Psoas muscle (tissue), 8 donors: ENCODE measurements around the gene FAM229A. TPM values are rescaled to one million over a fixed set of nuclear protein-coding genes. Genes with fewer than 3 reads are reported as not detected.

ENCODE experiments used
- ATAC-seq, 4 donors: fragments of 200-7000 bp; cut with Tn5 transposase; one replicate each; pipeline ENCODE4 v1.9.1; 2020; ENCODE audit warnings: moderate library complexity in 3 of 4, mild to moderate bottlenecking in 2 of 4
- DNase-seq, 2 donors: peaks; one replicate each; pipeline ENCODE4 v3.0.0-alpha.2; 2020
- H3K27ac ChIP-seq: fragments of 200-600 bp; one replicate; pipeline ENCODE4 v1.8.0; 2022
- H3K27me3 ChIP-seq, 3 donors: fragments of 200-600 bp in 1 of 3; one replicate each; pipeline versions ENCODE4 v1.6.1 to v1.8.0; 2013 to 2022; ENCODE audit warnings: low read length in 2 of 3, mild to moderate bottlenecking in 2 of 3, moderate library complexity in 1 of 3; ENCODE audit not compliant: insufficient read depth in 3 of 3
- H3K36me3 ChIP-seq, 2 donors: fragments of 200-600 bp in 1 of 2; one replicate each; pipeline versions ENCODE4 v1.6.1 to v1.8.0; 2013 to 2022; ENCODE audit warnings: low read depth in 1 of 2, mild to moderate bottlenecking in 1 of 2, moderate library complexity in 1 of 2; ENCODE audit not compliant: insufficient read depth in 1 of 2
- H3K4me1 ChIP-seq: fragments of 200-600 bp; one replicate; pipeline ENCODE4 v1.8.0; 2022
- H3K4me3 ChIP-seq: fragments of 200-600 bp; one replicate; pipeline ENCODE4 v1.8.0; 2022; ENCODE audit warnings: mild to moderate bottlenecking
- H3K9me3 ChIP-seq: fragments of 200-600 bp; one replicate; pipeline ENCODE4 v1.8.0; 2022
- CTCF ChIP-seq: fragments of 200-600 bp; IDR thresholded peaks from one replicate; pipeline ENCODE4 v1.8.0; 2022; ENCODE audit warnings: antibody characterized with exemption
- WGBS, 3 donors: extraction: QIAGEN DNeasy Blood & Tissue Kit; methylation state at CpG; one replicate each; pipeline versions ENCODE4 v1.1.6 to v1.1.7; 2013; 5-methylcytosine and 5-hydroxymethylcytosine counted together
- intact Hi-C, 2 donors: fragments of 100-400 bp; cut with DNase I; formaldehyde crosslinking; loops; one replicate each; pipeline versions ENCODE4 v1.11.0 to v1.14.2; 2022
- polyA plus RNA-seq, 3 donors: library from polyadenylated mRNA; stranded (reverse); fragments of 200-250 nt; gene quantifications; one replicate each; pipeline ENCODE4 v1.2.3, GENCODE V29; 2013
- total RNA-seq, 4 donors: library from RNA; stranded (reverse); fragmentation: NEBNext Ultra II Directional in 2 of 4; extraction: Animal tissue kit (Norgen Biotek cat#: 25700) in 2 of 4; gene quantifications; one replicate each; pipeline versions ENCODE4 v1.2.1 to v1.2.4, GENCODE V29; 2021 to 2023
- donor health status: healthy with polysubstance abuse.
- donor health status: DM: no; HTN: no; CAD: no; lungs with moderate emphysema.
- donor health status: Bipolar disorder and iron deficiency.
- donor health status: healthy.
- donor health status: DM: yes; HTN: yes; CAD: no.
- donor health status: DM: no; HTN: no; CAD: no.
- donor health status: DM: no; HTN: no; CAD: no.
- donor health status: DM: yes; HTN: yes; CAD: no.

Gene FAM229A
- total and polyA plus RNA-seq, 7 donors = 0.98 to 4.0 (median 1.9) TPM

DNA sequence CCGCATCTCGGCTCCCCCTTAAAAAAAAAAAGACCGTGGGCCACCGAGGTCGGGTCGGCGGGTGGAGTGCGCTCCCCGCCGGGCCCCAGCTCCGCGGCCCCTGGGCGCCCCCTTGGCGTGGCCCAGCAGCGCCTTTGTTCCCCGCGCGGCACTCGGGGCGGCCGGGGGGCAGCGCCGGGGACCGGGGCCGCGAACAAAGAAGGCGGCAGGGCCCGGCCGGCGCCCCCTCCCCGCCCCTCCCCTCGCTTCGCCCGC lies 26.8 kb downstream of the FAM229A start:
- intact Hi-C loops = no loop called here
- WGBS, 3 donors = 0 to 1% (median 0%) methylated on average over 15 to 33 of the region's 34 CpGs
- DNase-seq (no peak), ATAC-seq (no peak)
- Histone ChIP-seq H3K27me3 (no peaks in the 10 kb centered on the region), H3K9me3 (no peaks in the 10 kb centered on the region), H3K4me3 (peak overlapping the region; percentile 74), H3K27ac (peak overlapping the region; percentile 36), H3K4me1 (no peaks in the 10 kb centered on the region), H3K36me3 (peaks cover 0 to 23% of the 10 kb centered on the region in 2 donors)
- TF ChIP-seq CTCF = no peak

DNA sequence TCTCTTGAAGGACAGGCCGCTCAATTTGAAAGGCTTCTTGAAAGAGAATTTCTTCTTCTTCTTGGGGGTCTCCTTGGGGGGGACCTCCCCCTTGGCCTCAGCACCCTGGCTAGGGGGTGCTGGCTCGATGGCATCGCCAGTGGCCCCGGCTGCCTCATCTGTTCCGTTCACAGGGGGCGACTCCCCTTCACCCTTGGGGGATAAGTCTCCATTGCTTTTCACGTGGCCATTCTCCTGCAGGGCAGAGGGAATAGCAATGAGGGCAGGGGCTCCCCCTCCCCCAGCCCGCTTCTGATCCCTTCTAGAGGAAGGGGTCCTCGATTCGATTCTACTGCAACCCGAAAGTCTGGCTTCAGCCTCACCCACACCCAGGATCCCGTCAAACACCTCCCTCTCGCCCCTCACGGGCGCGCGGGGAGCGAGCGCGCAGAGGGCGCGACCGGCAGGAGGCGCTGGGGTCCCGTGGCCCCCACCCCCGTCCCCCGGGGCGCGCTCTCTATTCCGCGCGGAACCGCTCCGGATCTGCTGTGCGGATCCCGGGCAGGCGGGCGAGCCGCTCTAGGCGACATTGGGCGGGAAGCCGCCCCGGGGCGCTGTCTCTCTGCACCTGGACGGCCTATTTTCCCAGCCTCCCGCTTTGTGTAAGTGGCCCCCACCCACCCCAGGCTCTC lies 27.3 kb downstream of the FAM229A start:
- ATAC-seq (peak; percentile 35 to 65 (median 52)), DNase-seq (peak; percentile 57 to 61)
- Histone ChIP-seq H3K27me3 (no peaks in the 10 kb centered on the region), H3K27ac (peak overlapping the region; percentile 36), H3K9me3 (no peaks in the 10 kb centered on the region), H3K36me3 (peaks cover 0 to 27% of the 10 kb centered on the region in 2 donors), H3K4me3 (peak overlapping the region; percentile 74), H3K4me1 (no peaks in the 10 kb centered on the region)
- TF ChIP-seq CTCF = peak; percentile 49
- 5 to 9% (median 6%) methylated on average over 32 to 46 of the region's 46 CpGs for WGBS, 3 donors
- intact Hi-C loops = no loop called here

DNA sequence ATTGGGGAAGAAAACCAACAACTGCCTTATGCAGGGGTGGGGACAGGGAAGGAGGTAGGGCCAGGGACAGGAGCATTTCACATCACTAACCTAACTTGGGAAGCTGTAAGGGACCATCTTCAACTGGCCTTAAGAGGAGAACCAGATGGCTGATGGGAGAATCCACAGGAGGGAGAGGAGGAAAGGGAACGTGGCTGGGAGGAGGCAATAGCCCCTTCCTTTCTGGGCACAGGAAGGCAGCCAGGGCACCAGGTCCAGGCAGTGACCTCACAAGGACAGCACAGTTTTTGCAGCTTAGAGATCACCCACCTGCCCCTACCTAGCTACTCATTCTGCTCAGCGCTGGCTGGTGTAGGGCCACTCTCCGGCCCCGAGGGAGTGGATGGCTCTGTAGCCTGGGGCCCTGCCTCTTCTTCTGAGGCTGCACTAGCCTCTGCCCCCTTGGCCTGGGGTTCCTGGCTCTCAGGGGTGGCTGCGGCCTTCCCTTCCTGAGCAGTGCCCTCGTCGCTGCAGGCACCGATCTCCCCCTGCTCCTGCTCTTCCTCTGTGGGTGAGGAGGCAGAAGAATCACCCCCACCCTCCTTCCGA lies 27.9 kb downstream of the FAM229A start:
- no peak for TF ChIP-seq CTCF
- 64 to 74% (median 66%) methylated on average over 5 to 9 of the region's 9 CpGs for WGBS, 3 donors
- intact Hi-C loops = no loop called here
- H3K27ac ChIP-seq = no peak overlapping the region
- H3K9me3 ChIP-seq = no peaks in the 10 kb centered on the region
- no peaks in the 10 kb centered on the region for H3K4me1 ChIP-seq
- peak overlapping the region; percentile 74 for H3K4me3 ChIP-seq
- H3K27me3 ChIP-seq = no peaks in the 10 kb centered on the region
- DNase-seq (no peak), ATAC-seq (no peak)
- H3K36me3 ChIP-seq = peaks cover 0 to 34% of the 10 kb centered on the region in 2 donors

DNA sequence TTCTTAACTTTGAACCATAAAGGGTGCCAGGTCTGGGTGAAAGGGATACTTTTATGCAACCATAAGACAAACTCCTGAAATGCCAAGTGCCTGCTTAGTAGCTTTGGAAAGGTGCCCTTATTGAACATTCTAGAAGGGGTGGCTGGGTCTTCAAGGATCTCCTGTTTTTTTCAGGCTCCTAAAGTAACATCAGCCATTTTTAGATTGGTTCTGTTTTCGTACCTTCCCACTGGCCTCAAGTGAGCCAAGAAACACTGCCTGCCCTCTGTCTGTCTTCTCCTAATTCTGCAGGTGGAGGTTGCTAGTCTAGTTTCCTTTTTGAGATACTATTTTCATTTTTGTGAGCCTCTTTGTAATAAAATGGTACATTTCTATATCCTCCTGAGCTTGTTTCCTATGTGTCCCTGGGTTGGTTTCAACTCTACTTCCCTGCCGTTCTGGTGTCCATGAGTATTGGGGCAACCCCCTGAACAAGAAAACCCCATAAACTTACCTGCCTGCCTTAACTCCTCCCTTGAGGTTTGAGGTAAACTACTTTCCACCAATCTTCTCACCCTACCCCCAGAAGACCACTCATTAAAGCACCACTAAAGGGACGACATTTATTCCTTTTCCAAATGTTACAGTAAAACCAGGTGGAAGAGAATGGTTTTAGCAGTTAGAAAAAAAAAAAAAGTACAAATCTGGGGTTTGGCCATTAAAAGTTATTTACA lies 28.9 kb downstream of the FAM229A start:
- peaks cover 2 to 43% of the 10 kb centered on the region in 2 donors for H3K36me3 ChIP-seq

More for the DNA sequence above, 28.9 kb downstream of the FAM229A start:
- ATAC-seq = no peak
- H3K27ac ChIP-seq = no peak overlapping the region
- intact Hi-C loops = no loop called here
- no peaks in the 10 kb centered on the region for H3K27me3 ChIP-seq
- 67 to 85% (median 69%) methylated on average over 3 of the region's 3 CpGs for WGBS, 3 donors
- TF ChIP-seq CTCF = no peak
- no peak overlapping the region for H3K4me3 ChIP-seq
- H3K9me3 ChIP-seq = no peaks in the 10 kb centered on the region
- DNase-seq = no peak
- H3K4me1 ChIP-seq = no peaks in the 10 kb centered on the region
